ENCODE results near the gene SOX8.

The SOX8 gene

DNA sequence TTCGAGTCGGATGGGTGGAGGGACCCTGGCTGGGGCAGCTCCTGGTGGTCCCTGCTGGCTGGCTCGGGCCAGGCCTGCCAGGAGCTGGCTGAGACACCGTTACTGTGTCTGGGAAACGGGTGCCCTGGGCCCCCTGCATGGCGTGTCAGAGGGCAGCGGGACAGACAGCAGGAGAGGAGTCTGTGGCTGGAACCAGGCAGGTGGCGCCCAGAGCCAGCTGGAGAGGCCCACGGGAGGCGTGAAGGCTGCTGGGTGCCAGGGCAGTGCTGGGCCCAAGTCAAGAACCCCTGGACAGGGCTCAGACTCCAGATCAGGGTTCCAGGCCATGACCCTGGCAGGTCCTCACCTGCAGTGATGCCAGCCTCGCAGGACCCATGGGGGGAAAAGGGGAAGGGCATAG is 16.6 kb downstream of the SOX8 start:
- no peaks in the 10 kb centered on the region for H3K9me2 ChIP-seq (replicated peaks; ENCODE audit: insufficient read depth, low read length)
- no peak overlapping the region for H3K9ac ChIP-seq (ENCODE audit: low read length)
- H3K27ac ChIP-seq (ENCODE audit: low read depth, low read length): no peak overlapping the region
- H4K20me1 ChIP-seq (ENCODE audit: low read depth, low read length): no peaks in the 10 kb centered on the region
- no peak overlapping the region for H2AFZ ChIP-seq (ENCODE audit: low read depth, low read length, severe bottlenecking)
- H3F3A ChIP-seq (ENCODE audit: insufficient read depth): no peaks in the 10 kb centered on the region
- H3K9me3 ChIP-seq (ENCODE audit: insufficient read depth, low read length): no peaks in the 10 kb centered on the region
- H3K27me3 ChIP-seq (ENCODE audit: low read length): no peaks in the 10 kb centered on the region
- no peaks in the 10 kb centered on the region for H3K36me3 ChIP-seq (ENCODE audit: low read length)
- H3K79me2 ChIP-seq (ENCODE audit: insufficient read depth, low read length): no peaks in the 10 kb centered on the region
- H3K4me2 ChIP-seq (ENCODE audit: low read depth, low read length, poor library complexity, severe bottlenecking): no peak overlapping the region
- TF ChIP-seq EZH2phosphoT487 (conservative IDR thresholded peaks at IDR 0.05; ENCODE audit: low read length): no peak
- TF ChIP-seq, protein P1, sequence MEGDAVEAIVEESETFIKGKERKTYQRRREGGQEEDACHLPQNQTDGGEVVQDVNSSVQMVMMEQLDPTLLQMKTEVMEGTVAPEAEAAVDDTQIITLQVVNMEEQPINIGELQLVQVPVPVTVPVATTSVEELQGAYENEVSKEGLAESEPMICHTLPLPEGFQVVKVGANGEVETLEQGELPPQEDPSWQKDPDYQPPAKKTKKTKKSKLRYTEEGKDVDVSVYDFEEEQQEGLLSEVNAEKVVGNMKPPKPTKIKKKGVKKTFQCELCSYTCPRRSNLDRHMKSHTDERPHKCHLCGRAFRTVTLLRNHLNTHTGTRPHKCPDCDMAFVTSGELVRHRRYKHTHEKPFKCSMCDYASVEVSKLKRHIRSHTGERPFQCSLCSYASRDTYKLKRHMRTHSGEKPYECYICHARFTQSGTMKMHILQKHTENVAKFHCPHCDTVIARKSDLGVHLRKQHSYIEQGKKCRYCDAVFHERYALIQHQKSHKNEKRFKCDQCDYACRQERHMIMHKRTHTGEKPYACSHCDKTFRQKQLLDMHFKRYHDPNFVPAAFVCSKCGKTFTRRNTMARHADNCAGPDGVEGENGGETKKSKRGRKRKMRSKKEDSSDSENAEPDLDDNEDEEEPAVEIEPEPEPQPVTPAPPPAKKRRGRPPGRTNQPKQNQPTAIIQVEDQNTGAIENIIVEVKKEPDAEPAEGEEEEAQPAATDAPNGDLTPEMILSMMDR (IDR thresholded peaks at IDR 0.05; ENCODE audit: insufficient read depth, low read length, poor library complexity, severe bottlenecking): no peak
- no peak overlapping the region for H3K4me3 ChIP-seq (ENCODE audit: insufficient read depth, low read length, poor library complexity, severe bottlenecking)

DNA sequence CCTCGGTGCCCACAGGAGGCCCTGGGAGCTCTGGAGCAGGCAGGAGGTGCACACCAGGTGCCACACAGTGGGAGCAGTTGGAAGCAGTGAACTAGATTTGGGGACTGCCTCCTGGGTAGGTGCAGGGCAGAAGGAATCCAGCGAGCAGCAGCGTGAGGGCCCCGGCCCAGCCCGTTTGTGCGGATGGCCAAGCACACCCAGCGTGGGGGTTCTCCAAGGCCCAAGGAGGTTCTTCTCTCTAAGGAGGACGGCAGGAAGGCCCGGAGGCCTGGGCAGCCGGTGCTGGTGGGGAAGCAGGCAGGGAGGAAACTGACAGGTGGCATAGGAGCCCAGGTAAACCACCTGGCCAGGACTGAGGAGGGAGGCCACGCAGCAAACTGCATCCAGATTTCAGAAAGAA is 17.0 kb downstream of the SOX8 start:
- Histone ChIP-seq H3K27me3 (ENCODE audit: low read length) (no peaks in the 10 kb centered on the region), H3K27ac (ENCODE audit: low read depth, low read length) (no peak overlapping the region), H3F3A (ENCODE audit: insufficient read depth) (no peaks in the 10 kb centered on the region), H3K36me3 (ENCODE audit: low read length) (no peaks in the 10 kb centered on the region), H3K79me2 (ENCODE audit: insufficient read depth, low read length) (no peaks in the 10 kb centered on the region), H3K9me2 (replicated peaks; ENCODE audit: insufficient read depth, low read length) (no peaks in the 10 kb centered on the region), H3K4me2 (ENCODE audit: low read depth, low read length, poor library complexity, severe bottlenecking) (no peak overlapping the region), H3K4me3 (ENCODE audit: insufficient read depth, low read length, poor library complexity, severe bottlenecking) (no peak overlapping the region), H2AFZ (ENCODE audit: low read depth, low read length, severe bottlenecking) (no peak overlapping the region), H3K9me3 (ENCODE audit: insufficient read depth, low read length) (no peaks in the 10 kb centered on the region), H4K20me1 (ENCODE audit: low read depth, low read length) (no peaks in the 10 kb centered on the region), H3K9ac (ENCODE audit: low read length) (no peak overlapping the region)
- TF ChIP-seq, protein P1 (IDR thresholded peaks at IDR 0.05; ENCODE audit: insufficient read depth, low read length, poor library complexity, severe bottlenecking): no peak
- no peak for TF ChIP-seq EZH2phosphoT487 (conservative IDR thresholded peaks at IDR 0.05; ENCODE audit: low read length)

DNA sequence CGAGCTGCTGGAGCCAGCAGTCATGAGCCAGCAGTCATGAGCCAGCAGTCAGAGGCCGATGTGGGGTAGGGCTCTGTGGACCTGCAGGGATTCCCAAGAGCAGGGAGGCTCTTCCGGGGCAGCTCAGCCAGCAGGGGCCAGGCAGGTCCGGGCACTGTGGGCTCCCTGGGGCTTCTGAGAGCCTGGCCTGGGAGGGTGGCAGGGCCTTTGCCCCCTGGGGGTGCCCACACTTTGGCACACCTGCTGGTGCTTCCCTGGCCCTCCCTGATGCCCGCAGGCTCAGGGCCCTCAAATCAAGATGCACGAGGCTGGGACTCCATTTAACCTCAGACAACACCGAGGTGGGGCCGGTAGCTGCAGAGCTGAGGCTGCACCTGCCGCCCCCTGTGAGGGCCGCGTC is 18.1 kb downstream of the SOX8 start:
- H3K79me2 ChIP-seq (ENCODE audit: insufficient read depth, low read length): no peaks in the 10 kb centered on the region
- no peaks in the 10 kb centered on the region for H3K9me2 ChIP-seq (replicated peaks; ENCODE audit: insufficient read depth, low read length)
- no peak overlapping the region for H3K9ac ChIP-seq (ENCODE audit: low read length)
- no peaks in the 10 kb centered on the region for H3K9me3 ChIP-seq (ENCODE audit: insufficient read depth, low read length)
- TF ChIP-seq, protein P1 (IDR thresholded peaks at IDR 0.05; ENCODE audit: insufficient read depth, low read length, poor library complexity, severe bottlenecking): no peak
- TF ChIP-seq EZH2phosphoT487 (conservative IDR thresholded peaks at IDR 0.05; ENCODE audit: low read length): no peak
- no peak overlapping the region for H2AFZ ChIP-seq (ENCODE audit: low read depth, low read length, severe bottlenecking)
- no peak overlapping the region for H3K4me2 ChIP-seq (ENCODE audit: low read depth, low read length, poor library complexity, severe bottlenecking)
- H3K27me3 ChIP-seq (ENCODE audit: low read length): no peaks in the 10 kb centered on the region
- H3K4me3 ChIP-seq (ENCODE audit: insufficient read depth, low read length, poor library complexity, severe bottlenecking): no peak overlapping the region
- no peaks in the 10 kb centered on the region for H4K20me1 ChIP-seq (ENCODE audit: low read depth, low read length)
- no peak overlapping the region for H3K27ac ChIP-seq (ENCODE audit: low read depth, low read length)
- no peaks in the 10 kb centered on the region for H3K36me3 ChIP-seq (ENCODE audit: low read length)
- no peaks in the 10 kb centered on the region for H3F3A ChIP-seq (ENCODE audit: insufficient read depth)

Measured in SU-DHL-6 (cell line).